Stimulated activated CD8-positive, alpha-beta memory T cell treated with anti-CD3 and anti-CD28 coated beads, Interleukin-4, amount 100 ng/mL, for 48 hours (primary cell): ENCODE results near the gene CAND2.
A peak's percentile ranks its signal among the peaks of the same experiment; 100 is the strongest.
"Not testable (repeated sequence)": the region's sequence is repeated elsewhere in the genome, so short reads cannot be mapped to it uniquely, and the experiment has no call there.

Experiments used
- DNase-seq: peaks from one replicate; pipeline ENCODE4 v3.0.0-alpha.2; 2020

The CAND2 gene

GRCh38 chr3:12832350-12833221 lies 36.1 kb downstream of the CAND2 start:
- no peak for DNase-seq

GRCh38 chr3:12833222-12834161 lies 37.0 kb downstream of the CAND2 start:
- no peak for DNase-seq

- no peak for DNase-seq
Observed at GRCh38 chr3:12835052-12835665, 38.7 kb downstream of the CAND2 start.

GRCh38 chr3:12837295-12837986 lies 41.0 kb downstream of the CAND2 start:
- no peak for DNase-seq

- DNase-seq, result no peak
Observed at GRCh38 chr3:12838179-12838965, 41.9 kb downstream of the CAND2 start.

GRCh38 chr3:12839156-12839946 lies 42.9 kb downstream of the CAND2 start:
- no peak for DNase-seq

GRCh38 chr3:12840148-12840547 lies 43.7 kb downstream of the CAND2 start:
- not testable (repeated sequence) for DNase-seq

GRCh38 chr3:12840591-12841148 lies 44.2 kb downstream of the CAND2 start:
- DNase-seq, result no peak

GRCh38 chr3:12841149-12841969 lies 44.9 kb downstream of the CAND2 start, which contains the start of gene RPL32:
Gene RPL32, minus strand, starts transcription at chr3:12841565. Its CDS starts 1,328 bp downstream, at chr3:12840237.
- DNase-seq, result peak; percentile 86

GRCh38 chr3:12841970-12842328 lies 45.5 kb downstream of the CAND2 start:
- no peak for DNase-seq

- DNase-seq, result no peak
Observed at GRCh38 chr3:12842469-12842868, 46.0 kb downstream of the CAND2 start.

- DNase-seq, result no peak
Observed at GRCh38 chr3:12845811-12846210, 49.3 kb downstream of the CAND2 start.

- no peak for DNase-seq
Observed at GRCh38 chr3:12852201-12852600, 55.7 kb downstream of the CAND2 start.

- not testable (repeated sequence) for DNase-seq
Observed at GRCh38 chr3:12853847-12854246, 57.4 kb downstream of the CAND2 start.

- DNase-seq, result no peak
Observed at GRCh38 chr3:12854565-12854964, 58.1 kb downstream of the CAND2 start.

- DNase-seq, result no peak
Observed at GRCh38 chr3:12856626-12857025, 60.1 kb downstream of the CAND2 start.

- DNase-seq, result no peak
Observed at GRCh38 chr3:12859840-12860239, 63.4 kb downstream of the CAND2 start.

- no peak for DNase-seq
Observed at GRCh38 chr3:12861611-12862010, 65.1 kb downstream of the CAND2 start.

GRCh38 chr3:12862387-12862786 lies 65.9 kb downstream of the CAND2 start:
- no peak for DNase-seq

- no peak for DNase-seq
Observed at GRCh38 chr3:12865271-12865670, 68.8 kb downstream of the CAND2 start.
